HG02943 (cell line): ENCODE data around the gene VPREB1.
"Not testable (repeated sequence)": the region's sequence is repeated elsewhere in the genome, so short reads cannot be mapped to it uniquely, and the experiment has no call there.

Experiments used
- ATAC-seq: cut with Tn5 transposase; IDR thresholded peaks from one replicate; pipeline ENCODE4 v1.9.1; 2021; ENCODE audit warnings: mild to moderate bottlenecking, low read depth, moderate library complexity; ENCODE audit not compliant: unreplicated experiment

The VPREB1 gene

DNA sequence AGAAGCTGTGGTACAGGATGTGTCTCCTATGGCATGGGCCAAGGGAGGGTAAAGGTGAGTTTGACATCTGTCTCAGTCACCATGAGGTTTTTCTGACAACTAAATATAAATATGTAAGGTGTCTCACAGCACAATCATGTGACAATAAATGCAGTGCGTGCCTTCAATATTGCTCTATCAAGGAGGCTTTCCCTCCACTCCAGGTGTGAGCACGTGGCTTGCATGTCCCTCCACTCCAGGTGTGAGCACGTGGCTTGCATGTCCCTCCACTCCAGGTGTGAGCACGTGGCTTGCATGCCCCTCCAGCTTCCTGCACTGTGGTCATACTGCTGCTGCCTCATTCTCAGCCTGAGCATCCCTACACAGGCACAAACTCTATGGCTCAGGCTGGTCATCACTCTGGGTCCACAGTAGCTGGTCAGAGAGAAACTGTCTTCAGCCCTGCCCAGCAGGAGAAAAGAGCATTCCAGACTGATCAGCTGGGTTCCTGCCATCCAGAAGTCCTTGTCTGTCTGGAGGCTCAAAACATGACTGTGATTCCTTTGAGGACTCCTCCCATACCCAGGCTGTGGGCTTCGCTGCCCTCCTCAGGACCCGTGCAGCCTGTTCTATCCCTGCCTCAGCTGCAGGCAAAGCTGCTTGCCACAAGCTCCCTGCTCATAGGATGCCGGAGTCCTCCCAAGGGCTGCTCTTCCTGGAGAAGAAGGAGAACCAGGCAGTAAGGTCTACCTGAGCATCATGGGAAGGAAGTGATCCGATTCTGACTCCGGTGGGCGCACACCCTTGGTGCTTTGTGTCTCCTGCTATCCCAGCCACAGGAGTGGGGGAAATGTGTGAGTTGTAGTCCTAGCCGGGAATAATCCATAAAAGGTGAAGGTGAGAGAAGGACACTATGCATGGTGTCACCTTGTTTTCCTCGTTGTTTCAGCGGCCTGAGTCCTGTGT lies 33.4 kb upstream of the VPREB1 start:
- ATAC-seq = no peak

DNA sequence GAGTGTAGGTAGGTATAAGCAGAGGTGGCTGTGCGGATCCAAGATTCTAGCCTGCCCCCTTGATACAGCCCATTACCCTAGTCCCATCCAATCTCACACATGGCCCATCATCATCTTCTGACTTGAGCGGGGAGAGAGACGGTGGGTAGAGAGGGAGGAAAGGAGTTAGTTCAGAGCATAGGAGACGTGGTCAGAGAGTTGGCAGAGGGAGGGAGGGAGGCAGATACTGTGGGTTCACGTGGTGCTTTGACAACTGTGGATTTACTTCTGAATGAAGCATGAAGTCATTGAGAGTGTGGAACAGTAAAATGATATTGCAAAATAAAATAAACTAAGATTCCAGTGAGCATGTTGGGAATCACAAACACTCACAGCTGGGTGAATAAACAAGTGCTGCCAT lies 31.4 kb upstream of the VPREB1 start:
- ATAC-seq = no peak

DNA sequence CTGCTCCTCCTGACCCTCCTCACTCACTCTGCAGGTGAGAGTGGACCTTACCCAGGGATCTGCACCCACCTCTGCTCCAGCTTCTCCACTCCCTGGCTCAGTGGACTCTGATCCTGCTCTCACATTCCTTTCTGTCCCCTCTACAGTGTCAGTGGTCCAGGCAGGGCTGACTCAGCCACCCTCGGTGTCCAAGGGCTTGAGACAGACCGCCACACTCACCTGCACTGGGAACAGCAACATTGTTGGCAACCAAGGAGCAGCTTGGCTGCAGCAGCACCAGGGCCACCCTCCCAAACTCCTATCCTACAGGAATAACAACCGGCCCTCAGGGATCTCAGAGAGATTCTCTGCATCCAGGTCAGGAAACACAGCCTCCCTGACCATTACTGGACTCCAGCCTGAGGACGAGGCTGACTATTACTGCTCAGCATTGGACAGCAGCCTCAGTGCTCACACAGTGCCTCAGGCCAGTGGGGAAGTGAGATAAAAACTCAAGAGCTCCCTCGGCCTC lies 29.7 kb upstream of the VPREB1 start:
- ATAC-seq = no peak

DNA sequence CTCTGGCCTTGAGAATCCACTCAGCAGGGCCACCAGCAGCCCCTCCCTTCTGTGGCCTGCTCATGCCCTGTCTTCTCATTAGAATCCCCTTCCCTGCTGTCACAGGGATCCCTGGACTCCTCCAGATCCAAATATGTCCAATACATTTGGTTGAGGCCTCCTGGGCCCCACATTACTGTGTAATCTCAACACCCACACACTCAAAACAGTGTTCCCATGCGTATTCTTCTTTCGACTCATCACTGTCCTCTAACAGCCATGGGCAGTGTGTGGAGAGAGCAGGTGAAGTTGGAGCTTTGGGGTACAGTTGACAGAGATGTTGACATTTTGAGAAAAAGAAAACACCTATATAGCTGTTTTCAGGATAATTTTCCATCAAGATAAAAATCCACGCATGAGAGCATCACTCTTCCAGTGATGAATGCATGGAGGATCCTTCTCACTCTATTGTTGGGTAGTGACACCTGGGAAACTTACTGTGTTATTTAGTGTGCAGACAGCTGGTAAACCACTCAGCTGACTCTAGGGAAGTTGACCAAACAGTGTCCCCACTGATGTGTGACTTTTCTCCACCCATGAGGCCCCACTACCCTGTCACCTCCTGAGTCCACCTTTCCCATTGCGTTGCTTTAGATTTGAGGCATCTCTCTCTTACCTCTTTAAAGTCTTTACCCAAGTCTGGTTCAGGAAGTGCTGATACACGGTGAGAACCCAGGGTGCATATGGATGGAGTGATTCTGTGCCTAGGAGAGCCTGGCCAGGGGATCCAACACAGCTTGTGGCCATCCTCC lies 28.7 kb upstream of the VPREB1 start:
- no peak for ATAC-seq

DNA sequence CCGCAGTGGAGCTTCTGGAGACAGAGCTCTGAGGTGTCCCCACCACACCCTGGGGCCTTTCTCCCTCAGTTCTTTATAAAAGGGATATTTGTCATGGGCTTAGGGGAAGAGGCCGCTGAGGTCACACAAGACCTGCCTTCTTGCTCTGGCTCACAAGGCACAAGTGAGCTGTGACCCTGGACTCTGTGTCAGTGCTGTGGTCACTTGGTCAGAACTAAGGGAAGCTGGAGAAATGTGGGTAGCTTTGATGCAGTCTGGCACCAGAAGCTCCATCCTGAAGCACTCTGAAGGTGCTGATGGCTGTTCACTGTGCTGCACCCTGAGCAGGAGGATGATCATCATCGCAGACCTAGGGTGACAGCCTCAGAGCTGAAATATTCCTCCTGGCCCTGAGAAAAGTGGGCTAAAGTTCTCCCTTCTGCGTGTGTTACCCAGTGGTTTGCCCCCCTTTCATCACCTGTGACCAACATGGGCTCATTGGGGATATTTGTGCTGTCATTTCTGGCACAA lies 28.1 kb upstream of the VPREB1 start:
- no peak for ATAC-seq

DNA sequence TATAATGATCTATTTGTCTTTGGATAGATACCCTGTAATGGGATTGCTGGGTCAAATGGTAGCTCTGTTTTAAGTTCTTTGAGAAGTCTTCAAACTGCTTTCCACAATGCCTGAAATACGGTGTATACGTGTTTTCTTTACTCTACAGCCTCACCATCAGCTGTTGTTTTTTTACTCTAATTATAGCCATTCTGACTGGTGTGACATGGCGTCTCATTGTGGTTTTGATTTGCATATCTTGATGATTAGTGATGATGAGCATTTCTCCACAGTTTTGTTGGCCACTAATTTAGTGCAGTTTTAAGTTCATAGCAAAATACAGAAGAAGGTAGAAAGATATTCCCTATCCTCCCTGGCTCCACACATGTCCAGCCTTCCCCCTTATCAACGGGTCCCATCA lies 26.3 kb upstream of the VPREB1 start:
- ATAC-seq = no peak

DNA sequence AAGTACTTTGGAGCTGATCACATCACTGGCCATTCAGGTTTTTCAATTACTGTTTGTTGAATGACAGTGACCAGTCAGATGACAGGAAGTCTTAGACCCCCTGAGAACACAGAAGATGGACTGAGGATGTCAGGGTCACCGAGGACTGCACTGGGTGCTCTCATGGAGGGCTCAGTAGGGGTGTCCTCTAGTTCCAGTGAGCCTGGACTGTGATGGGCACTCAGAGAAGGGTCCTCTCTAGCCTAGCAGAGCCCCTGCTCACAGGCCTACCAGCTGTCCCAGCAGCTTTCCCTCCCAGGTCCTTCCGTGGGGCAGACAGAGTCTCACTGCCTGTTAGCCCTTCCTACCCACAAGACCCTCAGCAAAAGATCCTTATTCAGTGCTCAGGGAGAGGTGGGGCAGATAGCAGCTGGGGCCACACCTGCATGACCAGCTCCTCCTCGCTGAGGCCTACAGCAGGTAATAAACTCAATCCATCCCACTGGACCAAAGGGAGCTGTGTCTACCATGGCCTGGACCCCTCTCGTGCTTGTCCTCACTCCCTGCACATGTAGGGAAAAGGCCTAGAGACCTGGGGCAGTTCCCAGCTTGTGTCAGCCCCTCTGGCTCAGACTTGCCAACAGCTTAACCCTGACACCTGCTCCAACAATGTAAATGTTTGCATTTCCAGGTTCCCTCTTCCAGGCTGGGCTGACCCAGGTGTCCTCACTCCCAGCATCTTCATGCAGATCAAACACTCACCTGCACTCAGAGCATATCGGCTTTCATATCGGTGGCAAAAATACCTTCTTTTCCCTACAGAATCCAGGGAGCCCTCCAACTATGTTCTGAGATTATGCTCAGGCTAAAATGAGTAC lies 25.2 kb upstream of the VPREB1 start:
- no peak for ATAC-seq

DNA sequence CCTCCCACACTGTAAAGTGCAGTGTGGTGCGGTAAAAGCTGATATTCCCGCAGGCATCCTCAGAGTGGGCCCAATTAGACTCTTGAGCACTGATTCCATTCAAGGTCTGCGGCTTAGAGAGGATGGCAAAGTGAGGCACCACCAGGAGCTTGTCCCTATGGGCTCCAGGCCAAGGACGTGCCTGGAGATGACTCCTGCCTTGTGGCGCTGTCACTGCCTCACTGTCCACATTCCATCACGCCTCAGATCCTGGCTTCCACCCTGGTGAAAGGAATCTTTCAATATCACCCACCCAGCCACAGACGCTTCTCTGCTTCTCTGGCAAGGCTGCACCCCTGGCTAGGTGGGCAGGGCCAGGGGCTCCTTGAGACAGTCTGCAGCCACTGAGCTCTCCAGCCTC lies 23.5 kb upstream of the VPREB1 start:
- ATAC-seq = not testable (repeated sequence)

DNA sequence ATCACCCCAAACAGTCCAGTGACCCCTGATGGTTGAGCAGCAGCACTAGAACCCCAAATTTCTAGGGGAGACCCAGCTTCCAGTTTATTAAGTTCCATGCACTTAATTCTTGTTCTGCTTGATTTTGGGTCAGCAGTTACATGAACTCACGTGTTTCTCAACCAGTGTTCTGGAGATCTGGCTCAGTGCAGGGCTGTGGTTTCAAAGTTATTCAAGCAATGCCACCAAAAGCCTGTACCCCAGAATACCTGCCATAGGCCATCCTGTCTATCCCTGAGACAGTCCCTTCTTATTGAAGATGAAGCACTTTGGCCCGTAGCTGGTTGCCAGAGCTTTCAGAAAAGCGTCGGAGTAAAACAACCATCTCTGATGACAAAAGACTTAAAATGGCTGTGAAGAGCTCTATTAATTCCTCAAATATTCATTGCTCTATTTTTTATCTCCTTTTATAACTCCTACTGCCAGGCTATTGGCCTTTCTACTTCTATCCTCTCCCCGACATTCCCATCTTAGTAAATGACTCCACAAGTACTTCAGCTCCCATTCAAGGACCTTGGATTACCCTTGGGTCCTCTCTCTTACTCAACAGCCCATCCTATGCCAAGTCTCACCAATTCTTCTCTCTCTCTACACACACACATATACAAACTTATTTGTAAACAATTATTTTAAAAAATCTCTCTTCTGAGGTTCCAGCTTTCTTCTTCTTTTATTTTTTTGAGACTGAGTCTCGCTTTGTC lies 18.0 kb upstream of the VPREB1 start:
- no peak for ATAC-seq

DNA sequence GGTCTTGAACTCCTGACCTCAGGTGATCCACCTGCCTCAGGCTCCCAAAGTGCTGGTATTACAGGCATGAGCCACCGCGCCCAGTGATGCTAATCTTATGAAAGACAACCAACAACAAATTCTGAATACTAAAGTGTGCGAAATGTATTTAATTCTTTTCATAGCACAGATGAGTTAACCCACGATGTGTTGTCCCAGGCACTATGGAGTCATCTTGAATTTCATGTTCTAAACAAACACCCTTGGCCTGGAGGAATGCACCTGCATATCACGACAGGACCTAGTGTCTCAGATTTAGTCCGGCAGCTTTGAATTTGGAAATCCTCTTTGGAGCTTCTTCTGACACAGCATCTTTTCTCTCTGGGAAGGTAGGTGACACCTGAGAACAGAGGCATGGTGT lies 16.2 kb upstream of the VPREB1 start:
- no peak for ATAC-seq

DNA sequence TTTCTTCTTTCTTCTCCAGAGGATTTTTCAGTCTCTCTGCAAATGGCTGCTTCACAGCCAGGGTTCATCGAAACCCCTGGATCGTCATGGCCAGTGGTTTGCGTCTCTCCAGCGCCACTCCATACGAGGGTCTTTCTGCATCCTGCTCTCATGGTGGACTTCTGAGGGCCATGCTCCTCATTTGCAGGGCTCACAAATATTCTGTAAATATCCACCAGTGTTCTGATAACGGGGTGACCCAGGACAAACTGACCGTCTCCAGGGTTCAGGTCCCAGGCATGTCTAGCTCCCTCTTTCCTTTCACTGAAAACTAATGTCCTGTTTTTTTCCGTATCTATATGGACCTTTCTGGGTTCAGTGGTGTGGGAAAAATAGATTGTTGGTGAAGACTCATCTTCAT lies 15.7 kb upstream of the VPREB1 start:
- ATAC-seq = no peak

DNA sequence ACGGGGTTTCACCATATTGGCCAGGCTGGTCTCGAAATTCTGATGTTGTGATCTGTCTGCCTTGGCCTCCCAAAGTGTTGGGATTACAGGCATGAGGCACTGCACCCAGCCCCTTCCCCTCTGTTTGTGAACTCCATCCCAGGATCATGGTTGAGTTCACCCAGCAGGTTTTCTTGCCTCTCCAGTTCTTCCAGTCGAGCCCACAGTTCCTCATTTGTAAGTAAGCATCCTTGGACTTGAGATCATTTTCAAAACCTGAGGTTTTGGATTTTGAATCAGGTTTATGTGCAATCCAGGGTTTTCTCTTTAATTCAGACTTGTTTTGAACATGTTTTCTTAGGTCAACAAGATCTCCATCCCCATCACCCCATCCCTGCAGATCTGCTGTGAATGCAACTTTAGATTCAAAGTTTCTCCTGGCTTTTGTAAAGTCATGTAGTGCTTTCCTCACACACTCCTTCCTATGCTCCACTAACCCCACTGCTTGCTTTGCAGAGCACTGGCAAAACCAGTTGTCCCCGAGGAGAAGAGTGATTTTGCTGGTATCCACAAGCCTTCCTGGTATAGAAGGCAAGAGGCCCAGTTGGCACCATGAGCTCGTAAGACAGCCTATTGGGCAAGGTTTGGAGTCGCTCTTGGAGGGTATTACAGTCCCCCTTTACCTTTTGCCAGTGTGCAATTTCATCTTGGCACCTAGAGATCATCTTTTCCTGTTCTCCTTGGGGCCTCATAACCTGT lies 14.7 kb upstream of the VPREB1 start:
- no peak for ATAC-seq

DNA sequence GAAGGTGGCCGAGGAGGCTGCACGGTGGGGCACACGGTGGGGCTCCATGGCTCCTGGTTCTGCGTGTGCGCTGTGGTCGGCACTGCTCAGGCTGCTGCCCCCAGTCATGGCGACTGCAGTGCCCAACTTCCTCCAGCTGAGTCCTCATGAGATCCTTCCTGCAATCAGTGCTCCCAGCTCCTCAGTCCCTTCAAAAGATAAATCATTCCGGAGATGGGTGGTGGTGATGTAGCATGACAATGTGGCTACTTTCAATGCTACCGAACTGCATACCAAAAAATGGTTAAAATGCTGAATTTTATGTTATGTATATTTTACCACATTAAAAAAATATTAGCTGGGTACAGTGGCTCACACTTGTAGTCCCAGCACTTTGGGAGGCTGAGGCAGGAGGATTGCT lies 14.1 kb upstream of the VPREB1 start:
- ATAC-seq = no peak

DNA sequence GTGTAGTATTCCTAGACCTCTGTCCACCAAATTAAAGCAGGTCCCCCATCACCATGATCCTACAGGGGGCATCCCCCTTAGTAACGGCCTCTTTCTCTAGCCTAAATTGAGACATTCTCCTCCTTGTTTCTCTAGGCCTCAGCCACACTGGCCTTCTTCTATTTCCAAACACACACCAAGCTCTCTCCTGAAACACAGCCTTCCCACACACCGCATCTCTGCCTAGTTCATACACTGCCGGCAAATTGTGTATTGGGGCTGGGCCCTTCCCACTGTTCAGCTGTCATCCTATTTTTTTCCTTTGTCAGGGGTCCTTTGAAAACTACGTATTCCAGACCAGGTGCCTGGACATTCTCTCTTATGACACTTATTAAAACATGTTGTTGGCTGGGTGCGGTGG lies 11.5 kb upstream of the VPREB1 start:
- ATAC-seq = no peak

DNA sequence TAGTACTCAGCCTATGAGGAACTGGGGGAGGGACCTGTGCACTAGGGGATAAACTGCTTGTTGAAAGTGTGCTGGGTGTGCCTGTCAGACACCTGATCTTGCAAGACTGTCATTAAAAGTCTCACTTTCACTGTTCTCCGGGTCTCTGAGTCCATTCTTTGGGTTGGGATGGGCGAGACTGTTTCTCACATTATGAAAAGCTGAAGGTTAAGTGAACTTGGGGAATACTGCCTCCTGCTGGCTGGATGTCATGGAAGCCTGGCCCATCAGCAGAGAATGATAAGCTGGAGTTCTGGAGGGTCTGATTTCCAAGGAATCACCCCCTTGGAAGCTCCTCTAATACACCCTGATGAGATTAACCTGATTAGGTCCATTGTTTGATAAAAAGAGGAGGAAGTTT lies 9.0 kb upstream of the VPREB1 start:
- ATAC-seq = no peak

DNA sequence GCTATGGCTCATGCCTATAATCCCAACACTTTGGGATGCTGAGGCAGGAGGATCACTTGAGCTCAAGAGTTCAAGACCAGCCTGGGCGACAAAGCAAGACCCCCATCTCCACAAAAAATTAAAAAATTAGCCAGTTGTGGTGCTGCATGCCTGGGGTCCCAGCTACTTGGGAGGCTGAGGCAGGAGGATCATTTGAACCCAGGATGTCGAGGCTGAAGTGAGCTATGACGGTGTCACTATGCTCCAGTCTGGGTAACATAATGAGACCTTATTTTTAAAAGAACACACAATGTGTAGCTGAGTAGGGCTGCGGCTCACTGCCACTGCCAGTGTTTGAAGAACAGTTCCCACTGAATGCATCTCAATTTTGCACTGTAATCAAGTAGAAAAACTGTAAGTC lies 7.1 kb upstream of the VPREB1 start:
- no peak for ATAC-seq

DNA sequence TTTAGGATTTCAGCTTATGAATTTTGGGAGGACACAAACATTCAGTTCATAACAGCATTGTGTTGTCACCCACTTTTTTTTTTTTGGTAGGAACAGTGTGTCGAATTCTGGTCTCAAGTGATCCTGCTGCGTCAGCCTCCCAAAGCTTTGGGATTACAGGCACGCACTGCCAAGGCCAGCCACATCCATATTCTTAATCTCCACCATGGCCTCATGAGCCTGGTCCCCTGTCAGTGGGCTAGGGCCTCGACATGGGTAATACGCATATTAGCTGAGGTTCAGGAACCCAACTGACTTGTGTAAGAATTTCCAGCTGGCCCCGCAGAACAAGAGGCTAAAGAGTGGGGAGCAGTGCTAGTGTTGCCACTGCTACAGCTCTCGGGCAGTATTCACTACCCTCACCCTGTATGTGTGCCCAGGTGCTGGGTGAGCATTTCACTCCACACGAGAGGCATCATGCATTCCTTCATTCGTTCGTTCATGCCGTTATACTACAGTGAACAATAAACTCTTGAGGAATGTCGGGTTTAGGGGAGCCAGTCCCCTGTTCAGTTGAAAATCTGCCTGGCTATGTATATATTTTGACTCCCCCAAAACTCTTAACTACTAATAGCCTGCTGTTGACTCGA lies 5.2 kb upstream of the VPREB1 start:
- no peak for ATAC-seq

DNA sequence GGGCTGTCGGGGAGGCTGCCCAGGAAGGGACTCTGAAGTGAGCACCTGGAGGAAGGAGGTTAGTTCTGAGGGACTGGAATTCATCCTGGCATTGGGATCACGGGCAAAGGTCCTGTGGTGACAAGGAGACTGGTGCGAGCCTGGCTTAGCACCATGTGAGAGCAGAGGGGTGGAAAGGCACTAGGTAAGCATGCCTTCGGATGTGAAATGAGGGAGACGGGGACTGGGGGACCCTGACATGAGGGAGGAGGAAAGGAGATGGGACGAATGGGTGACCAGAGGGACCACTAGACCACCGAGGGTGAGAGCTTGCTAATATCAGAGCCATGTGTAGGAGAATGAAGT lies 3.1 kb upstream of the VPREB1 start:
- no peak for ATAC-seq

DNA sequence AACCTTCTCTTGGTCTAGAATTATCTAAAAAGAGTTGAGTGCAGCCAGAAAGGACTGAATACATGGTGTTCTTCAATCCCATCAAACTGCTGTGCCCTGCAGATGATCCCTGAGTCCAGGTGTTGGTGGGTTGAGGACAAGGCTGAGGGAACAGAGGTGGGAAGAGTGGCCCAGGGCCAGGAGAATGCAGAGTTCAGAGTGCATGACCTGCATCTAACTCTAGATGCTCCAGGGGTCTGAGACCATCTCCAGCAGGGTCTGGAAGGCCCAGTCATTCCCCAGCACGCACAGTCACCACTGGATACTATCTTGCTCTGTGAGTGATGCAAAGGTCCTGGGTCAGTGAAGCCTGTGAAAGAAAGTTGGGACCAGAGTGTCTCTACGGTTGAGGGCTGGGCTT lies 2.1 kb upstream of the VPREB1 start:
- no peak for ATAC-seq
